Measurements from ENCODE around the gene TMEM37. TPM values are rescaled to one million over a fixed set of nuclear protein-coding genes. Genes with fewer than 3 reads are reported as not detected.

TMEM37 gene
- total and polyA plus RNA-seq, 9 of the 15 experiments (the other 6 are each of a cell fraction or from before 2014, with no cell fraction given), result 0.03 to 0.64 (median 0.31) TPM; not detected in 1

DNA sequence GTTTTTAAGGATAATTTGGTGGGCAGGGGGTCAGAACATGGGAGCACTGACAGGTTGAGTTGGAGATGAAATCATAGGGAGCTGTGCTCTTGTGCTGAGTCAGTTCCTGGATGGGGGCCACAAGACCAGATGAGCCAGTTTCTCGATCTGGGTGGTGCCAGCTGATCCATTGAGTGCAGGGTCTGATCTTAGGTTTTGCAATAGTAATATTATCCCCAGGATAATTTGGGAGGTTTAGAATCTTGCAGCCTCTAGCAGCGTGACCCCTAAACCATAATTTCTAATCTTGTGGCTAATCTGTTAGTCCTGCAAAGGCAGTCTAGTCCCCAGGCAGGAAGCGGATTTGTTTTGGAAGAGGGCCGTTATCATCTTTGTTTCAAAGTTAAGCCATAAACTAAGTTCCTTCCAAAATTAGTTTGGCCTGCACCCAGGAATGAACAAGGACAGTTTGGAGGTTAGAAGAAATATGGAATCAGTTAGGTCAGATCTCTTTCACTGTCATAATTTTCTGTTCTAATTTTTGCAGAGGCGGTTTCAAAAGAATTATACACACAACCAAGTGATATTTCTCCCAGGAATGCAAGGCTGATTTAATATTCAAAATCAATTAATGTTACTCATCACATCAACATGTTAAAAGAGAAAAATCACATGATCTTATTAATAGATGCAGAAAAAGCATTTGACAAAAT, 41.9 kb upstream of the TMEM37 start (continued):
- TF ChIP-seq CEBPG (CRISPR knock-in tag; IDR thresholded peaks at IDR 0.05) (no peak), CEBPG (tag; conservative IDR thresholded peaks at IDR 0.05 in 1 of 2, IDR thresholded peaks at IDR 0.05 in 1 of 2) (no peak), CBX2 (IDR thresholded peaks at IDR 0.05; ENCODE audit: insufficient read depth, low read length, poor library complexity, severe bottlenecking) (no peak), MXI1 (IDR thresholded peaks at IDR 0.05; ENCODE audit: low read depth, low read length) (no peak), PPARD (CRISPR knock-in tag; IDR thresholded peaks at IDR 0.05) (no peak), STAT5B (CRISPR knock-in tag; IDR thresholded peaks at IDR 0.05) (no peak), ZNF740 (CRISPR knock-in tag; IDR thresholded peaks at IDR 0.05) (no peak), ZNF740 (tag; IDR thresholded peaks at IDR 0.05) (no peak), CXXC5 (CRISPR knock-in tag; IDR thresholded peaks at IDR 0.05) (no peak), HMG20B (CRISPR knock-in tag; IDR thresholded peaks at IDR 0.05) (no peak), DIDO1 (tag; IDR thresholded peaks at IDR 0.05; ENCODE audit: low read depth) (no peak), MEF2A (IDR thresholded peaks at IDR 0.05; ENCODE audit: control insufficient read depth, low read depth, low read length) (no peak), ZNF561 (CRISPR knock-in tag; conservative IDR thresholded peaks at IDR 0.05) (no peak), POLR2AphosphoS2 (IDR thresholded peaks at IDR 0.05; ENCODE audit: low read length) (no peak), RFX5 (IDR thresholded peaks at IDR 0.05; ENCODE audit: low read depth, low read length) (no peak), SIRT6 (IDR thresholded peaks at IDR 0.05; ENCODE audit: low read depth, low read length) (no peak)
- TF ChIP-seq, protein P1, sequence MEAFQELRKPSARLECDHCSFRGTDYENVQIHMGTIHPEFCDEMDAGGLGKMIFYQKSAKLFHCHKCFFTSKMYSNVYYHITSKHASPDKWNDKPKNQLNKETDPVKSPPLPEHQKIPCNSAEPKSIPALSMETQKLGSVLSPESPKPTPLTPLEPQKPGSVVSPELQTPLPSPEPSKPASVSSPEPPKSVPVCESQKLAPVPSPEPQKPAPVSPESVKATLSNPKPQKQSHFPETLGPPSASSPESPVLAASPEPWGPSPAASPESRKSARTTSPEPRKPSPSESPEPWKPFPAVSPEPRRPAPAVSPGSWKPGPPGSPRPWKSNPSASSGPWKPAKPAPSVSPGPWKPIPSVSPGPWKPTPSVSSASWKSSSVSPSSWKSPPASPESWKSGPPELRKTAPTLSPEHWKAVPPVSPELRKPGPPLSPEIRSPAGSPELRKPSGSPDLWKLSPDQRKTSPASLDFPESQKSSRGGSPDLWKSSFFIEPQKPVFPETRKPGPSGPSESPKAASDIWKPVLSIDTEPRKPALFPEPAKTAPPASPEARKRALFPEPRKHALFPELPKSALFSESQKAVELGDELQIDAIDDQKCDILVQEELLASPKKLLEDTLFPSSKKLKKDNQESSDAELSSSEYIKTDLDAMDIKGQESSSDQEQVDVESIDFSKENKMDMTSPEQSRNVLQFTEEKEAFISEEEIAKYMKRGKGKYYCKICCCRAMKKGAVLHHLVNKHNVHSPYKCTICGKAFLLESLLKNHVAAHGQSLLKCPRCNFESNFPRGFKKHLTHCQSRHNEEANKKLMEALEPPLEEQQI (IDR thresholded peaks at IDR 0.05), result no peak
- TF ChIP-seq, protein P2, sequence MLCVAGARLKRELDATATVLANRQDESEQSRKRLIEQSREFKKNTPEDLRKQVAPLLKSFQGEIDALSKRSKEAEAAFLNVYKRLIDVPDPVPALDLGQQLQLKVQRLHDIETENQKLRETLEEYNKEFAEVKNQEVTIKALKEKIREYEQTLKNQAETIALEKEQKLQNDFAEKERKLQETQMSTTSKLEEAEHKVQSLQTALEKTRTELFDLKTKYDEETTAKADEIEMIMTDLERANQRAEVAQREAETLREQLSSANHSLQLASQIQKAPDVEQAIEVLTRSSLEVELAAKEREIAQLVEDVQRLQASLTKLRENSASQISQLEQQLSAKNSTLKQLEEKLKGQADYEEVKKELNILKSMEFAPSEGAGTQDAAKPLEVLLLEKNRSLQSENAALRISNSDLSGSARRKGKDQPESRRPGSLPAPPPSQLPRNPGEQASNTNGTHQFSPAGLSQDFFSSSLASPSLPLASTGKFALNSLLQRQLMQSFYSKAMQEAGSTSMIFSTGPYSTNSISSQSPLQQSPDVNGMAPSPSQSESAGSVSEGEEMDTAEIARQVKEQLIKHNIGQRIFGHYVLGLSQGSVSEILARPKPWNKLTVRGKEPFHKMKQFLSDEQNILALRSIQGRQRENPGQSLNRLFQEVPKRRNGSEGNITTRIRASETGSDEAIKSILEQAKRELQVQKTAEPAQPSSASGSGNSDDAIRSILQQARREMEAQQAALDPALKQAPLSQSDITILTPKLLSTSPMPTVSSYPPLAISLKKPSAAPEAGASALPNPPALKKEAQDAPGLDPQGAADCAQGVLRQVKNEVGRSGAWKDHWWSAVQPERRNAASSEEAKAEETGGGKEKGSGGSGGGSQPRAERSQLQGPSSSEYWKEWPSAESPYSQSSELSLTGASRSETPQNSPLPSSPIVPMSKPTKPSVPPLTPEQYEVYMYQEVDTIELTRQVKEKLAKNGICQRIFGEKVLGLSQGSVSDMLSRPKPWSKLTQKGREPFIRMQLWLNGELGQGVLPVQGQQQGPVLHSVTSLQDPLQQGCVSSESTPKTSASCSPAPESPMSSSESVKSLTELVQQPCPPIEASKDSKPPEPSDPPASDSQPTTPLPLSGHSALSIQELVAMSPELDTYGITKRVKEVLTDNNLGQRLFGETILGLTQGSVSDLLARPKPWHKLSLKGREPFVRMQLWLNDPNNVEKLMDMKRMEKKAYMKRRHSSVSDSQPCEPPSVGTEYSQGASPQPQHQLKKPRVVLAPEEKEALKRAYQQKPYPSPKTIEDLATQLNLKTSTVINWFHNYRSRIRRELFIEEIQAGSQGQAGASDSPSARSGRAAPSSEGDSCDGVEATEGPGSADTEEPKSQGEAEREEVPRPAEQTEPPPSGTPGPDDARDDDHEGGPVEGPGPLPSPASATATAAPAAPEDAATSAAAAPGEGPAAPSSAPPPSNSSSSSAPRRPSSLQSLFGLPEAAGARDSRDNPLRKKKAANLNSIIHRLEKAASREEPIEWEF (CRISPR knock-in tag; IDR thresholded peaks at IDR 0.05), result no peak

All from K562 (cell line).